WTC11 (cell line): ENCODE results near the gene CACNA1C.

Experiments used
- ATF3 ChIP-seq: sonication (generic); formaldehyde crosslinking; conservative IDR thresholded peaks from 2 replicates; pipeline ENCODE4 v1.8.1; 2022; ENCODE audit warnings: mild to moderate bottlenecking, missing genetic modification reagents
- CTCF ChIP-seq: fragments of 200-600 bp; IDR thresholded peaks from 2 replicates; pipeline ENCODE4 v1.8.0; 2022; ENCODE audit warnings: antibody characterized with exemption
- ESRRA ChIP-seq: sonication (generic); formaldehyde crosslinking; IDR thresholded peaks from 2 replicates; pipeline ENCODE4 v1.8.1; 2022; ENCODE audit warnings: mild to moderate bottlenecking, missing genetic modification reagents, borderline replicate concordance
- IRF2 ChIP-seq: sonication (generic); formaldehyde crosslinking; IDR thresholded peaks from 2 replicates; pipeline ENCODE4 v1.8.0; 2022; ENCODE audit warnings: low read depth, missing genetic modification reagents, borderline replicate concordance

- TF ChIP-seq CTCF = no peak
- no peak for TF ChIP-seq ESRRA (CRISPR knock-in tag)
- TF ChIP-seq ATF3 = no peak
- TF ChIP-seq IRF2 (CRISPR knock-in tag) = no peak
These were observed 246.4 kb downstream of the CACNA1C start for GRCh38 chr12:2299206-2299605.
